NCI-H2171 (cell line): ENCODE results near the gene ZNF275.
A peak's percentile ranks its signal among the peaks of the same experiment; 100 is the strongest.
"Not testable (repeated sequence)": the region's sequence is repeated elsewhere in the genome, so short reads cannot be mapped to it uniquely, and the experiment has no call there.

Experiments used
- DNase-seq: peaks from one replicate; lab custom pipeline; 2025; lab: John Stamatoyannopoulos, UW

Gene ZNF275, protein sequence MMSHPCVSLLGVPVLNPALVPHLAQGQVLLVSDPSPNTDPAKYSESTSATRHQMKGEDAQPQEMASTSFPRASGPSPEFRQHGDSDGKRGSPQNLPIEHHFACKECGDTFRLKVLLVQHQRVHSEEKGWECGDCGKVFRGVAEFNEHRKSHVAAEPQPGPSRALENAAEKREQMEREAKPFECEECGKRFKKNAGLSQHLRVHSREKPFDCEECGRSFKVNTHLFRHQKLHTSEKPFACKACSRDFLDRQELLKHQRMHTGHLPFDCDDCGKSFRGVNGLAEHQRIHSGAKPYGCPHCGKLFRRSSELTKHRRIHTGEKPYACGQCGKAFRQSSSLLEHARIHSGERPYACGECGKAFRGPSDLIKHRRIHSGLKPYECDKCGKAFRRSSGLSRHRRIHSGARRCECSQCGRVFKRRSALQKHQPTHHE

DNA sequence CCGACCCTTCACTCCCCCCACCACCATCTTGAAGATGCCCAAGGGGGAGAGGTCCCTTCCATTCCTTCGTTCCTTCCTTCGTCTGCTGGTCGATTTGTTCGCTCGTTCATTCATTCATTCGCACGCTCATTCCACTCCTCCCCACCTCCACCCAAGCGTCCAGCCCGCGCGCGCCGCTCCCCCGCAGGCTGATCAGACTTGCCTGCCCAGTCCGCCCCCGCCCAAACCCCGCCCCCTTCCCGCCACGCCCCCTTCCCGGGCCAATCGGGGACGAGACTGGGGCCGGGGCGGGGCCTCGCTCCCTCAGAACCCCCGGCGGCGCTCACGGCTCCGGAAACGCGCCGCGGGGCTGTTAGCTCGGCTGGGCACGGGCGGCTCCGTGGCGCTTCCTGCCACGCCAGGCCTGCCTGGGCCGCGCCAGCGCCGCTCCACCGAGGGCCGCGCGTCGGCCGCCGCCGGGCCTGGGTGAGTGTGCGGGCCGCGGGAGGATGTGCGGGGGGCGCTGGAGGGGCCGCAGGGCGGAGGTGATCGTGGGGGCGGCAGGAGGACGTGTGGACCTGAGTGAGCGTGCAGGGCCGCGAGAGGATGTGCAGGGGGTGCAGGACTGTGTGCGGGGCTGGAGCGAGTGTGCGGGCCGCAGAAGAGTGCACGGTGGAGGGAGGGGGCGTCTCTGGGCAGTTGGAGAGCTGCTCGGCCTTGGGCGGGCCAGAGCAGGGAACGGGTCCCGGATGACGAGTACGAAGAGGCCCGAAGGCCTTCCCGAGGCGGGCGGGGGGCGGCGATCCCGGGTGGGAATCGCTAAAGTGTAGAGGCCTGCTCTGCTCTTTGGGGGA, at the start of gene ZNF275:
ZNF275 (plus strand) TSS at position 333 of the 833 bp plus-strand sequence. CDS start 2,527 bp downstream, outside the sequence.
- peak; percentile 68 for DNase-seq

DNA sequence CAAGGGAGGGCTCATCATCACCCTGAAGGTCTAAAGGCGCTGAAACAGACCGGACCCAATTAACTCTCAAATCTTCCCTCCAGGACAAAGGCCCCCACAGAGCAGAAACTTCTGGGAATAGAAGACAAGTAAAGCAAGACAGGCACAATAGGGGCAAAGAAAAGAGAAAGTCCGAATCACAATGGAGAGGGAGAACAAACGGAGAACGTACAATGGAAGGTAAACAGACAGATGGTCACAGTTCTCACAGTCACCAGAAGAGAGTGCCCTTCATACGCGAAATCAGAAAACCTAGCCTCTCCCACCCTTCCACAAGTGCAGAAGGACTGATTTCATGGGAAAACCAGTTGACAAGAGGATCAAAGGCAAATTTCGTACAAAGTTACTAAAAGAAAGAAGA, 48.3 kb upstream of the ZNF275 start:
- not testable (repeated sequence) for DNase-seq

GRCh38 chrX:153288807-153289206, 45.1 kb upstream of the ZNF275 start:
- not testable (repeated sequence) for DNase-seq

DNA sequence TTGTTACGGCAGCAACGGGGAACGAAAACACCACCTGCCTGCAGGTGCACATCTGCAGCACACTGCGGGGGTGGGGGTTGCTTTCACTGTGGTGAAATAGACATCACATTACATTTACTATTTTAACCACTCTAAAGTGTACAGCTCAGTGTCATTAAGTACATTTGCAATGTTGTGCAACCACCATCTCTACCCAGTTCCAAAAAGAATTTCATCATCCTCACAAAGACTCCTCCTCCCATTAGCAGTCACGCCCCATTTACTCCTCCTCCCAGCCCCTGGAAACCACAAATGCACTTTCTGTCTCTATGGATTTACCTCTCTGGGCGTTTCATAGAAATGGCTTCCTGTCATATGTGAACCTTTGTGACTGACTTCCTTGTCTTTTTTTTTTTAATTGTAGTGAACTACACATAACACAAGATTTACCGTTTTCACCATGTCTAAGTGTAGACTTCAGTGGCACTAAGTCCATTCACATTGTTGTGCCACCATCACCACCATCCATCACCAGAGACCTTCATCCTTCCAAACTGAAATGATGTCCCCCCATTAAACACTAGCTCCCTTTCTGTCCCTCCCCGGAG, 40.4 kb upstream of the ZNF275 start:
- DNase-seq = not testable (repeated sequence)

DNA sequence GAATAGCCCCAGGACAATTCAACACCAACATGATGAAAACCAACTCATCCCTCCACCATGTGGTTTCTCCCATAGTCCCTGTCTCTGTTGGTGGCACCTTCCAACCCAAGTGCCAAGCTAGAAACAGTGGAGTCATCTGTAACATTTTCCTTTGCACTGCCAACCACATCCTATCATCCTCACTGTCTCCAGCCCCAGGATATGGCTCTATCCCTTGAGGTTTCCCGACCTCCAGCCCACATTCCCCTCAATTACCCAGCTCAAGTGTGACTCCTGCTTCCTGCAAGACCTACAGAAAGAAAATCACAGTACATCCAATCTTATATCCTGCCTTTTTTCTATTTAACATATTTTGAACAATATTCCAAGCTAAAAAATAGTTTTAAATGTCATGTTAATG, 36.6 kb upstream of the ZNF275 start:
- DNase-seq = no peak

- DNase-seq = no peak
Measured at GRCh38 chrX:153299855-153300254, 34.1 kb upstream of the ZNF275 start.

DNA sequence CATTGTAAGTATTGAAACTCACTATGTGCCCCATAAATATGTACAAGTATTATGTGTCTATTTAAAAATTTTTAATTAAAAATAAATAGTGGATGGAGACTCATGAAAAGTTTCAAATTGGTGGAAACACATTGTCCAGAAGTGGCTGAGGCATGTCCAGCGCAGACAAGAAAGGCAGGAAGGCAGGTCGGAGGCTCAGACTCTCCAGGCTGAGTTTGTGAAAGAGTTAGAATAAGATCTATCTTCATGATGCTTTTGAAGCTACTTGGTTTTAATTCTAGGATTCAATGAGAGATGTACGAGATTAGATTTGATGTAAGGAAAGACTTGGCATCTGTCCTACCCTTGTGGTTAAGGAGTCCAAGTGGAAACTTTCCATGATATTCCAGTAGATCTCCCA, 32.2 kb upstream of the ZNF275 start:
- DNase-seq = no peak

DNA sequence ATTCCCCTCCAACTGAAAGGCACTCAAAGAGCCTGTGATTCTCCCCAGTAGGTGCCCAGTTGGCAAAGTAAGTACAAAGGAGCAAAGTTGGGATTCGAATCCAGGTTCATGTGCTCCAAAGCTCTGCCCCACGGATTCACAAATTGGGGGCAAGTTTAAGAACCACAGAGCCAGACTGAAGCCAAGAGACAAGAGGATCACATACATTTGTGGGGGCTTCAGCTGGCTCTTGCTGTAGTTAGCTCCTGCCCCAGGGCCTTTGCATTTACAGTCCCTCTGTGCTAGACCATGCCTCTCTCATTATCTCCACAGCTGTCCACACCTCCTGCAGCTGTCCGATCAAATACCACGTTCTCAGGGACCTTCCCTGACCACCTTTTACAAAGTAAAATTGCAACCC, 31.2 kb upstream of the ZNF275 start:
- no peak for DNase-seq

DNA sequence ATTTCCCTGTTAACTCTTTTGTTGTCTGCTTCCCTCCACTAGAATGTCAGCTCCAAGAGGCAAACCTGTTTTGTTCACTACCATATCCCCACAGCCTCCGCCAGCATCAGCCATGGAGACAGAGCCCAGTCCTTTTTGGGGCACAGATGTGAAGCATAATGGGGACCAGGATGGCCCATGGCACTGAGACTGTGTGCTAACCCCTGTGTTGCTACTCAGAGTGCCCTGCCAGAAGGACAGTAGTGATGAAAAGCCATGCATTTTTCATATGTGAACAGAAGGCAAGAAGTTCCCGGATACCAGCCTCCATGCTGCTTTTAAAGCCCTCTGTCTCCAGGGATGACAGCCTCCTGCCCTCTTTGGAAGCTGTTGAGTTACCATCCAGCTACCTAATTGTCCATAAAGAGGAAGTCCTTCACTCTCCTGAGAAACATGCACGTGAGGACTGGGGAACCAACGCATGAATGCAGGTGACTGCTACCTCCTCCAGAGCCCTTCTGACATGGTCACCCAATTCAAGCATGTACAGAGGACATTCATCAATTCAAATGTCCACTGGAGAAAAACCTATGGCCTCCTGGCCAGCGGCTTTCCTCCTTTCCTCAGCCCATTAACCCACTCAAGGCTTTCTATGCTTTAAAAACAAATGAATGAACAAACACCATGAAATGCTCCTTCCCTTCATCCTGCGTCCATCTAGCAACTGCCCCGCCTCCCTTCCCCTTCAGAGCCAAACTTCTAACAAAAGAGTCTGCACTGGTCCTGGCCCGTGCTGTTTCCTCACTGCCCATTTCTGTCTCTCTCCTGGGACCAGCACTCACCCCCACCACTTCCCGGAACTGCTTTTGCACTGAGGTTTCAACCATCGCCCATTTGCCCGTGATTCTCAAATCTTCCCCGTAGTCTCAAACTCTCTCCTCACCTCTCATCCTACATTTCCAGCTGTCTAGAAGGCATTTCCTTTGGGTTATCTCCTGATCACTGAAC, 30.4 kb upstream of the ZNF275 start:
- DNase-seq = no peak

- DNase-seq = no peak
Measured at GRCh38 chrX:153304988-153305736, 28.8 kb upstream of the ZNF275 start.

DNA sequence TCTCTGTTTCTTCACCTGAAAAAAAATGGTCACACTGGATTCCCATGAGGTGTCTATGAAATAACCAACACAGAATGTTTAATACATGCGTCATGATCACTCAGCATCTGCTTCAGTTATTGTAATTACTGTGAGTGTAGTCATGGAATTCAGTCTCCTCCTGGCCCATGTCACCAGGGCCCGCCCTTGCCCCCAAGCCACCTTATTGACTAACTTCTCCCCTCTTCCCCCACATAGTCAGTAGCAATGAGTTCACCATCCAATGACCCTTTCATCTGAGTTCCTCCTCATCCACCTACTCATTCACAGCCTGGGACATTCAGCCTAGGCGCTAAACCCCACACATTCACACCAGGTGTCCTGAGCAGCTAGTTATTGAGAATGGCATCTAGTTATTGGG, 28.0 kb upstream of the ZNF275 start:
- DNase-seq = no peak

GRCh38 chrX:153306527-153307115, 27.3 kb upstream of the ZNF275 start:
- DNase-seq = no peak

DNA sequence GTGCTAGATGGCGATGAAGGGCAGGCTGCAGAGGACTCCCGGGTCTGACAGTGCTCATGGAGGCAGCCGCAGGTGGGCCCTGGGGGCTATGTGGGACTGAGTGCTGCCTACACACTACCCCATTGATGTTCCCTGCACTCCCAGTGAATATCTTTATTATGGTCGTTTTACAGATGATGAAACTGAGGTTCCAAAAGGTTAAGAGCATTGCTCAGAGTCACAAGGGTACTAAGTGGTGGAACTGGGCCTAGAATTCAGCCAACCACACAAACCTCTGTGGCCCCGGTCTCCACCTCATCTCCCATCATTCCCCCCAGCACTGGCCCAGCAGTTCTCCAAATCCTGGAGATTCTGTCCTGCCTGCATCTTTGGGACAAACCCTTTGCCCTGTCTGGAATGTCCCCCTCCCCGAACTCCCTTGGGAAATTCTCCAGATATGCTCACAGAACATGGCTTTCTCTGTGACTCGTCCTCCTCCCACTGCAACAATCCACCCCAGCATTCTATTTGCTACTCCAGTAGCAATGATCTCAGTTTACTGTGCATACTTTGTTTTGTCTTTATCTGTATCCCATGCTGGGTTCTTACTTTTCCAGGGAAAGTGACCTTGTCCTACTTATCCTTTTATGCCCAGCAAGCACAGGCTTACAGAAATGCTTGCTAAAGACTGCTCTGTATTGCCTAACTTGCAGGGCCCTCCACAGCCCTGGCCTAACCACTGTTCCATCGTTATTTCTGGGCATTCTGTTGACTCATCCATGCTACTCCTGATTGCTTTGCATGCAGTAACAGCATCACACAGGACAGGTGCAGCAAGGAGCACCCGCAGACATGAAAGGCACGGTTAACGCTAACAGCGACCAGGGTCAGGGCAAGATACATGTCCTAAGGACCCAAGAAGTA, 26.4 kb upstream of the ZNF275 start:
- no peak for DNase-seq

GRCh38 chrX:153310901-153311300, 23.1 kb upstream of the ZNF275 start:
- DNase-seq = no peak

DNA sequence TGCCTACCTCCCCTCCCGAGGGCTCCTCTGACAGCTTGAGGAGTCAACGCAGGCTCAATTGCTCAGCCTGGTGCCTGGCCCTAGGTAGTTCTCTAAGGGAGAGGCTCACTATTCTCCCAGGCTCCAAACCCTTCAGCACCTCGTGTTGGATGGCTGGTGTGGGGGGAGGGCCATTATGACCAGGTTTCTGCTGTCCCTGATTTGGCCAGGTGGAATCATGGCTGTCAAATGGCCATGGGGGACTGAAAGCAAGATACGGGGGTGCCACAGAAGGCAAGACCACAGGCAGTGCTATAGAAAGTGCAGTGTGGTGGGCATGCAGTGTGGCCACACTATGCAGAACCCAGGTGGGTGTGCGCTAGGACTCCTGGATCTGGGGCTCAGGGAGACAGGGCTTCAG, 21.9 kb upstream of the ZNF275 start:
- no peak for DNase-seq

- no peak for DNase-seq
Measured at GRCh38 chrX:153312842-153313241, 21.1 kb upstream of the ZNF275 start.

DNA sequence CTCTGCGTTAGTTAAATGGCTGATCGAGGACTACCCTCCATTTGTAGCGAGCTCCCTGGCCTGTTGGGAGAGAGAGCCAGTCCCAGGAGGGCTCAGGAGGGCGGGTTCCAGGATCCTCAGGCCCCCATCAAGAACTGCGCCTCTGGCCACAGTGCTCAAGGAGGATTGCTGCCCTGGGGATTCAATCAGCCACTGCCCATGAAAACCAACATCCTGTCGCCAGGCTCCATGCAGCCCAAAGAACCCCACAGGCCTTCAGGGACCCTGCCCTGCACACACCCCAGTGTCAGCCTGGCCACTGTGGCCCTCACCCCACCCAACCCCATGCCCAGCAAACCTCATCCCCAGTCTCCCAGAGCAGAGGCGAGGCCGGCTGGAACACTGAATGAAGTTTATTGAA, 16.6 kb upstream of the ZNF275 start:
- no peak for DNase-seq

DNA sequence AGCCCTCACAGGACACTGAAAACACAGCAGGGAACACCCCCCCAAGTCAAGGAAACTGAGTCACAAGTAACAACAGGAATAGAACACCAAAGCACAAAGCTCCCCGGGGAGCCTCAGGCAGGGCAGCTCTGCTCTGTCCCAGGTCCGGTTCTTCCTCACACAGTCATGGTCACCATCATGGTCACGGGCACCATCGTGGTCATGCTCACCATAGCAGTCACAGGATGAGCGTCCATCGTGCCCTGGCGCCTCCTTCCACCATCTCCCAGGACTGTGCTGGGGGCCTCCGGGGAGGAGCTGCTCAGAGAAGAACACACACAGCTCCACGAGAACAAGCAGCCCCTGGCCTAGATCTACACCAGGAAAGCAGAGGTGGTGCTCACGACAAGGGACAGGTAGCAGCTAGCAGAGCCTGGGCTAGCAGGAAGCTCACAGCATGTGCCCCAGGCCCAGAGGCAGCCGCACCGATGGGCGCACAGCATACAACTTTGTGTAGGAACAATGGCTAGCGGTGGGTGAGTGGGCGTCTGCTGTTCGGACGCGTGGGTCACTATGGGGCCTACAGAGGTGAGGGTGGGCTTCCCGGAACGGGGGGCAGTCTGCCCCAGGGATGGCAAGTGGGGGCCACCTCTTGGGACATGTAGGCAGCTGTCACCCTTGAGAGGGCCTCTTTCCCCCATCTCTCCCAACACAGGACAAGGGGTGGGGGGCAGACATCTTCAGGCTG, 15.8 kb upstream of the ZNF275 start:
- DNase-seq = no peak

DNA sequence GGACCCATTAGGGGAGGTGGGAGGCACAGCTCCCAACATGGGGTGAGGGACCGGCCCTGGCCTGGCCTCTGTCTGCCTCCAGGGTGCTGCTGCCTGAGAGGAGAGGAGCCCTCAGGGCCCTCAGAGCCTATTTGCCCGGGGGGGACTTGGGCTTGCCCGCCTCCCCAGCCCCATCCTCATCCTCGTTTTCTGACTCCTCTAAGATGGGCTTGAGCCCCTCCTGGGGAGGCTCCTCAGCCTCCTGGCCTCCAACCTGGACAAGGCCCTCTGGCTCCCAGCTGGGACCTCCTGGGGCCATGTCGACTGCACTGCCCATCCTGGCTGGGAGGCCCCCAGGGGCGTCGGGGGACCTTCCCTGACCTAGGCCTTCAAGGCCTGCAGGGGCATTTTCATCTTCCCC, 15.1 kb upstream of the ZNF275 start:
- DNase-seq = no peak
